ENCODE measurements around the gene CHRNA4.

CHRNA4 gene

DNA sequence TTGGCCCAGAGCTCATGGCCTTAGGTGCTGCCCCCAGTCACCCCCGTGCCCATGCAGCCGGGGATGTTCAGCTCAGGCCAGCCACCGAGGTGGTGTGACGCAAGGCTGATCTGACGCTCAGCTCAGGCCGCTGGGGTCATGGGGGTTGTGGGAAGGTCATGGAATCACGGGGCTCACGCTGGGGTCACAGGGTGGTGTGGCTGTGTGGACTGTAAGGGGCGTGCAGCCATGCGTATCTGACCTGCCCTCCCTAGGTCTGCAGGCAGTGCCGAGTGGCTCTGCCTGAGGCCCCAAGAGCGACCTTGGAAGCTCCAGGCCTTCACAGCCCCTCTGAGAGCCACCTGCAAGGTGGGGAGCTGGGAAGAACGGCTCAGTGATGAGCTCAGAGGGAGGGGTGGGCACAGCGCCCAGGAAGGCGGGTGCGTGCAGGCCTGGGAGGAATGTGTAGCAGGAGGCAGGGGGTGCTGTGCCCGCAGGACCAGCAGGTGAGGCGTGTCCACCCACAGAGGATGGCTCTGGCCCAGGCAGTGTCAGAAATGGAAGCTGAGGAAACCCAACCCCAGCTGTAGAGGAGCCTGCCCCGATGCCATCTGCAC lies 27.8 kb downstream of the CHRNA4 start:
- DNase-seq (ENCODE audit: low spot score), result no peak

DNA sequence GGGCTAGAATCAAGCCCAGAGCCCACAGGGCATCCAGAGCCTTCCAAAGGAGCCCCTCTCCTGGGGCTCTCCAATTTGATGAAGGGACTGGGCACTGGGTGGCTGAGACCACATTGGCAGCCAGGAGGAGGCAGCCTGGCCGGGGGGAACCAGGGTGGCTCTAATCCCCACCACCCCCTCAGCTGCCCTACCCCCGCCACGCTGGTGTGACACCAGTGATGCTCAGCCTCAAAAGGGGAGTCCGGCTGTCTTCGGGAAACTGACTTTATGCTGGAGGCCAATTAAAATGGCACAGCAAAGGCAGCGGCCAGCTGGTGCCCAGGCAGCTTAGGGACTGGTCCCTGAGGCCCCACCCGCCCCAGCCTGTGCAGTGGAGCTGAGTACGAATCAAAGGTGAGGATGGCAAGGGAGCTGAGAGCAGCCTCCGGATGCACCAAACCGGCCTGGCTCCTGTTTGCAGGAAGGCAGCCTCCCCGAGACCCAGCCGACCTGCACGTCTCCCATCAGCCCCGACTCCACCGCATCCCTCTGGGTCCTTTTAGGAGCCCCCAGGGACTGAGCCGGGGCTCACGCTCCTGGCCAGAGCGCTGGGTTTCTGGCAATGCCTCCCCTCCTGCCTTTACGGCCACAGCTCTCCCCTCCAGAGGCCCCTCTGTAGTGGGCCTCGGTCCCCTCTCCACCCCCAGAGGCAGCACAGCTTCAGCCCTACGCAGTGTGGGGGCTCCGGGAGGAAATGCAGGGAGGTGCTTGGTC lies 28.5 kb downstream of the CHRNA4 start:
- DNase-seq (ENCODE audit: low spot score), result no peak

DNA sequence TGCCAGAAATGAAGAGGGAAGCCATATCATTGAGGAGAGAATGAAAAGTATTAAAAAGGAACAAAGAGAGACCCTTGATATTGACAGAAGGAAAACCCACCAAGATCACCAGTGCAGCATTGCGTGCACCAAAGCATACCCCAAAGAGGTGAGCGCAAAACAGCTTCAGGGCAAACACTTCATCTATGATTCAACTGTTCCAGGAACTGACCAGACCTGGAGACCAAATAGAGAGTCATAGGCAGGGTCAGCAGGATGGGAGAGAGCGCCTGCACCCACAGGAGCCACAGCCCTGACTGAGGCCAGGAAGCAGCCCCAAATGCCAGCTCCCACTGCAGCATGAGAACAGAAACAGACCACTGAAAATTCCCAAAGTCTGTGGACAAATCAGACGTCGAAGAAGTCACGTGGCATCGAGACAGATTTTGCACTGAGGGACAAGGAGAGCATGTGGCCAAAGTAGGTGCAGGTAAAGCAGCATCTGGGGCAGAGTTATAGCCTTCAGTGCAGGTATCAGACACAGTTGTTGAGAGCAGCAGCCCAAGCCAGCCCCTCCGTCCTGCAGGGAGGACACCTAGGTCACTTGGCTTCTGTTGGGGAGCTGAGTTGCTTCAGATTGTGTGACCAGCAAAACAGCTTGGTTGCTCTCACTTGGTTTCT lies 29.3 kb downstream of the CHRNA4 start:
- DNase-seq (ENCODE audit: low spot score), result no peak

DNA sequence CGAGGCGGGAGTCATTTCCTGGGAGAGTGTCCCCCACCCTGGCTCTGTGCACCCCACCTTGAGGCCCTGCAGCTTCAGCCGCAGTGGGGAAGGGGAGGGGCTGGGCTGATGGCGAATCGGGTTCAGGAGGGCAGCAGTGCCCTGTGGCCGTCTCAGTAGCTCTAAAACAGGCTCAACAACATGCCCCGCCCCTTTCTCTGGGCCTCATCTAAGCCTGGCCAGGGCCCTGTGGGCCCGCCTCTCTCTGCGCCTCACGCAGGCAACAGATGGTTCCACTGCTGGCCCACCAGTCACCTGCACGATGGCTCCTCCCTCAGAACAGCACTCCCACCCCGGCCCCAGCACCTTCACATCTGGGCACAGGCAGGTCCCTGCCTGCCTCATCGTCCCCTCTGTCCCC lies 30.2 kb downstream of the CHRNA4 start:
- DNase-seq (ENCODE audit: low spot score), result no peak

DNA sequence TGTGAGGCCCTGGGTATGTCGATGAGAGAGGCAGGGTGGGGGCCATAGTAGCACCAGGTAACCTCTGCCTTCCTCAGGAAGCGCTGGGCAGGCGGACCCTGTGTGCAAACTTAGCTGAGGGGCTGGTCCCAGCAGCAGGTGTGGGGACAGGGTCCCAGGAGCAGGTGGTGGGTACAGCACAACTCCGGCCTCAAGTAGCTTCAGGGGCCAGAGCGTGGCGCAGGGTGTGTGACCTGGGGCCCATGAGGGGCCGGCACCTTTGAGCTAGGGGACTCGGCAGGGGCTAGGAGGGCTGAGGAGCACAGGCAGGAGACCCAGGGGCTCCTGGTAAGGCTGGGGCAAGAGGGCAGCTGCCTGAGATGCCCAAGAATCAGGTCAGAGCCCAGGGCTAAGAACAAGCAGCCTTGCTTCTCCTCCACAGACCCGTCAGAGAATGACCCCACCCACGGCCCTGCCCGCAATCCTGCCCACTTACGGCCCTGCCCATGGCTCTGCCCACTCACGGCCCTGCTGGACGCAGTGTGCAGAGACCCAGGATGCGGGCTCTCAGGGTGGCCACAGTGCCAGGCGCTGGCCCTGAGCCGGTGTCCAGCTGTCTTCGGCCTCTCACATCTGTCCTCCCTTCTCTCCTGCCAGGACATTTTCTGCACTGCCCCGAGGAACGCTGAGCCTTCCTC lies 30.9 kb downstream of the CHRNA4 start:
- no peak for DNase-seq (ENCODE audit: low spot score)

DNA sequence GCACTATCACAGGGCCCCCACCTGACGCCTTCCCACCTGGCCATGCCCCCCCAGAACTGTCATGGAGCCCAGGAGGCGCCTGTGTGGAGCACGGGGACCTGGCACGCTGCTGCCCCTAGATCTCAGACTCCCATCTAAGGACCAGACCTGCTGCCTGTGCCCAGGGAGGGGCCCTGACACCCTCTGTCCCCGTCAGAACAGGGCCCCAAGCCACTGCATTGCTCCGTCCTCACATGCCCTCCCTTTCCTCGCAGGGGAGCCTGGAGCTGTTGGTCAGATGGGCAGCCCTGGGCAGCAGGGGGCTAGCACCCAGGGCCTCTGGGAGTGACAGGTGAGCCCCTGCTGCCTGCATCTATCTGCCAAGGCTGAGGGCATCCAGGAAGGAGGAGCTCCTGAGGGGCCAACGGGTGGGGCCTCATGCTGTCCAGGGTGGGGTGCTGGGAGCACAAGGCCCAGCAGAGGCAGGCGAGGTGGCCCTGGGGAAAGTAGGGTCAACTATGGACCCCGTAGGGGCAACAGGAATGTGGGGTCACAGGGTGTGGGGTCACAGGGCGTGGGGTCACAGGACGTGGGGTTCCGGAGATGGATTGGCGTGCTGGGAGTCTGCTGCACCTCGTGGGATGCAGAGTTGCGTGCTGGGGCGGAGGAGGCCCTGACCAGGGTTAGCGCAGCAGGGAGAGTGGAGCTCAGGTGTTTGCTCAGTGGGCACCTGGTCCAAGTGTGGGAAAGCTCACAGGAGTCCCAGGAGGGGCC lies 31.6 kb downstream of the CHRNA4 start:
- no peak for DNase-seq (ENCODE audit: low spot score)

DNA sequence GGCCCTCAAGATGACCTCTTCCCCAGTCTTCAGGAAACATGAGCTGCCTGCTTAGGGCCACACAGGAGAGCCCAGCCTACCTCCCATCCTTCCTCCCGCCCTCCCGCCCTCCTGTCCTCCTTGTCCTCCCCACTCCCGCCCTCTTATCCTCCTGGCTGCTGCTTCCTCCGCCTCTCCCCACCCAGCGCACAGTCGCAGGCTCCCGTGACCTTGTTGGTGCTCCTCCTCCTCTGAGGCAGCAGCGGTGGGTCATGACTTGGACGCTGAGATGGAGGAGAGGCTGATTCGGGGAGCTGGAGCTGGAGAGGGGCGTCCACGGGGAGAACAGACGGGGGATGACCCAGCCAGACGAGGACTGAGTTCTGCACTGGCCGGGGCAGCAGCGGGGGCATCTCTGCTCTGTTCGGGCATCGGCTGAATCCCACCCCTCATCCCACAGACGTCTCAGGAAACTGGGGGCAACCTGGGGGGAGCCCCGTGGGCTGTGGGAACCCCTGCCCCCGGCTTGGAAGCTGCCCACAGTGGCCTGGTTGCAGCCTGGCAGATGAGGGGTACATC lies 32.4 kb downstream of the CHRNA4 start:
- DNase-seq (ENCODE audit: low spot score), result no peak

DNA sequence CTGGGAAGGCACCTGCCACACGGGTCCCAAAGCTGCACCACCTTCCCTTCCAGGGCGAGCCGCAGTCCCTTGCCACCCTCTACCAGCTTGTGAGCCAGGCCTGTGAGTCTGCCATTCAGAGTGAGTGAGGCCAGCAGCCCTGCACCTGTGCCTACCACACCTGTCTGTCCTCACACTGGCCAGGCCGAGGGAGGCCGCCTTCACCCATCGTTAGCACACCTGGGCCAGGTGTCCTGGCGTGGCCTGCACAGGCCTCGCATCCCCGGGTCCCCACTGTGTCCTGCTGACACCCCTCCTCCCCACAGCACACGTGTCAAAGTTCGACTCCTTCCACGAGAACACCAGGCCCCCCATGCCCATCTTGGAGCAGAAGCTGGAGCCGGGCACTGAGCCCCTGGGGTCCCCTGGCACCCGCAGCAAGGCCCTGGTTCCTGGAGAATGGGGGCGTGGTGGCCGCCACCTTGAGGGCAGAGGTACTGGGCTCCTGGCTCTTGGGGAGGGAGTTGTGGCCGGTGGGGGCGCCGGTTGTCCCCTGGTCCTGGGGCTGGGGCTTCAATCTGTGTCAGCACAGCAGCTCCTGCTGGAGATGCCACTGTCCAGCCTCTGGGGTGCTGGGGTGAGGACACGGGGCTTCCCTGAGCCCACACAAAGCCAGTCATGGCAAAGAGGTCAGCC lies 33.0 kb downstream of the CHRNA4 start:
- no peak for DNase-seq (ENCODE audit: low spot score)

DNA sequence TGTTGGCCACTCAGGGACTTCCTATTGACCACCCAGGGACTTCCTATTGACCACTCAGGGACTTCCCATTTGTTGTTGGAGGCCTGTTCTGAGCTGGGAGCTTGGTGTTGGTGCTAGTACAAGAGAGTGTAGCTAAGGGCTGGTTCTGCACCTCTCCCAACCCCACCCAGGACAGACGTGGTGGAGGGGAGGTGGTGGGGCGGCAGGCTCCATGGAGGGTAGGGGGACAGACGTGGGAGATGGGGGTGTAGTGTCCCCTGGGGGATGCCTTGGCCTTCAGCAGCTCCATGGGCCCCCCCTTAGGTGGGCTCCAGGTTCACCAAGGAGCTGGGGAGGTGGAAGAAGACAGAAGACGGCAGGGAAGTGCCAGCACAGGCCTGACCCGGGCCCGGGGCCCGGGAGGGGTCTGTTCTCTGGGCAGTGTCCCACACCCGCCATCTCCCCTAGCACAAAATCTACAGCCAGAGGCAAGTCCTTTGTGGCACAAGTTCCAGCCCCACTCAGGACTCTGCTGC lies 33.9 kb downstream of the CHRNA4 start:
- no peak for DNase-seq (ENCODE audit: low spot score)

DNA sequence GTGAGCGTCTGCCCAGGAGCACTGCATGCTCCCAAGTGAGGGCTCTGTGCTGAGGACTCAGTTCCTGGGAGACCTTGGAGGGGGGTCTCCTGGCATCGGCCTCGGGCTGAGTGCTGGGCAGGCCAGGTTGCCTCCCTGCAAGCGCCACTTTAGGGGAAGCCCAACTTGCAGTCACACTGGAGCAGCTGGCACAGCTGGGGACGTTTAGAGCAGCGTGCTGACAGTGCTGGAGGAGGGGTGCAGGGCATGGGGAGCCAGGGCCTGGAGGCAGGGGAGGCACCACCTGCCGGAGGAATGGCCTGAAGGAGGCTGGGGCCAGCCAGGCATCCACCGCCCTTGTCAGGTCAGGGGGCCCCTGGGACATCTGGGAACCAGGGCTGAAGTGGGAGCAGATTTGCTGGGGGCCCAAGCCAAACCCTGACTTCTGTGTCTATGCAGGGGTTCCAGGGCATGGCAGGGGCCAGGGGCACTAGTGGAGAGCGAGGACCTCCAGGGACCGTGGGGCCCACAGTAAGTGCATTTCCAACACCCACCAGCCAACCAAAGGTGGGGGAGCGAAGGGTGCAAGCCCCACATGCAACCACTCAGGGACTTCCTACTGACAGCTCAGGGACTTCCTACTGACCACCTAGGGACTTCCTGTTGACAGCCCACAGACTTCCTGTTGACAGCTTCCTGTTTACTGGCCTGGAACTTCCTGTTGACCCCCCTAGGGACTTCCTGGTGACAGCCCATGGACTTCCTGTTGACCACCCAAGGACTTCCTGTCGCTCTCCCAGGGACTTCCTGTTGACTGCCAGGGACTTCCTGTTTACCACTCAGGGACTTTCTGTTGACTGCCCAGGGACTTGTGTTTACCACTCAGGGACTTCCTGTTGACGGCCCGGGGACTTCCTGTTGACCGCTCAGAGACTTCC lies 34.6 kb downstream of the CHRNA4 start:
- no peak for DNase-seq (ENCODE audit: low spot score)

DNA sequence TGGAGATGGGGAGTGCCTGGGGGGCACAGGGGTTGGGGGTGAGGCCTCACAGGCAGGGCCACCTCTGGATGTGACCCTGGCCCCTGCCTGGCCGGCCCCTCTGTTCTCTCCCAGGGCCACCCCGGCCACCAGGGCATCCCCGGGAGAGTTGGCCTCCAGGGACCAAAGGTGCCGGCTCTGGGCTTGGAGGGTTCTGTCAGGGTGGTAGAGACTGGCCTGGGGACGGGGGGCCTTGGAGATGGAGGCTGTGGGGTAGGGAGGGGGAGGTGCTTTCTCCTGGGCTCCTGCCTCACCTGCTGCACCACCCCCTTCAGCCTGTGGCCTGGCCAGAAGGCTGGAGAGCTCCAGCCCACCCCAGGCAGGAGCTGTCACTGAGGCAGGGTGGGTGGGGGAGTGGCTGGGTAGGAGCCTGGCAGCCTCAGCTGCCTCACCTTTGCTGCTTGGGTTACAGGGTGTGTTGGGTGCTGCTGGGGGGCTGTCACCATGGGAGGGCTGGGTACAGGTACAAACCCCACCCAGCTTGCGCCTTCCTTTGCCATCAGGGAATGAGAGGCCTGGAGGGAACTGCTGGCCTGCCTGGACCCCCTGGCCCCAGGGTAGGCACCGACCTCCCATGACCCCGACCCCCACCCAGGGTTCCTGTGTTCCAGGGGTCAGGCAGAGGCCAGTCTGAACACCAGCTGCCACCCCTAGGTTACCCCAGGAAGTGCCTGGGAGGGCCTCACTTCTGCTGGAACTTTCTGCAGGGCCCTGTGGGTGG lies 35.4 kb downstream of the CHRNA4 start:
- DNase-seq (ENCODE audit: low spot score), result no peak

DNA sequence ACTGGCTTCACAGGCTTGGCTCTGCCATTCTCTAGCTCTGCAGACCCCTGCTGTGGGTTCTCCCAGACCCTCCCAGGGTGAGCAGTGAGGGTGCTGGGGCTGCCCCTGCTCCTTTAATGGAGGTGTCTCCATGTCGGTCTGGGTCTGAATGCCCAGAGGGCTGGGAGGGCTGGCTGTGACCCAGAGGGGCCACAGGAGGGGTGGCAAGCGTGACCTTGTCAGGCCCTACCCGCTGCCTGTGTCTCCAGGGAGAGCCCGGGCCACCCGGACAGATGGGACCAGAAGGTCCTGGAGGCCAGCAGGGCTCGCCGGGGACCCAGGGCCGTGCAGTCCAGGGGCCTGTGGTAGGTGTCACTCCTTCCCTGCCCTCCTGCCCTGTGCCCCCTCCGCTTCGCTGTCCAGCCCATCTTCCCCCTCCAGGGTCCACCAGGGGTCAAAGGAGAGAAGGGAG lies 36.1 kb downstream of the CHRNA4 start:
- DNase-seq (ENCODE audit: low spot score), result no peak

DNA sequence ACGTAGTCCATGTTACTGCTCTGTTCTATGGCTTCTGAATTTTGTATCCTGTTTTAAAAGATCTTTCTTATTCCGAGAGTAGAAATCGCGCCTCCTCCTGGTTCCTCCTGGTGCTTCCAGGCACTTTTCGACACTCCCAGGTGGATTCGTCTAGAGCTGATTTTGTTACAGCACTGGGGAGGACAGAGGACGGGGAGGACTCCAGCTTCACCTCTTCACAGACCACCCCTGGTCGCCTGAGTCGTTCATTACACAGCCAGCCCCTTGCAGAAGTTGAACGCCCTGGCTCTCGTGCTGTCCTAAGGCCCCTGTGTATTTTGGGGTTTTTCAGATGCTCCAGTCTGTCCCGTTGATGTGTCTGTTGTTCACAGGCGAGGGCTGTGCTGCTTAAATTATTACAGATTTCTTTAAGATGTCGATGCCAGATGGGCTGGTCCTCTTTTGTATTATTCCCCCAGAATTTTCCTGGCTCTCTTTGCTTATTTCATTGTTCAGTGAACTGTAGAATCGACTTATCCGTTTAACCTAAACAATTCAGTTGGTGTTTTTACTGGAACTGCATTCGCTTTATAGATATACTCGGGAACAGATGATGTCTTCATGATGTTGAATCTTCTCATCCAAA lies 37.7 kb downstream of the CHRNA4 start:
- no peak for DNase-seq (ENCODE audit: low spot score)

DNA sequence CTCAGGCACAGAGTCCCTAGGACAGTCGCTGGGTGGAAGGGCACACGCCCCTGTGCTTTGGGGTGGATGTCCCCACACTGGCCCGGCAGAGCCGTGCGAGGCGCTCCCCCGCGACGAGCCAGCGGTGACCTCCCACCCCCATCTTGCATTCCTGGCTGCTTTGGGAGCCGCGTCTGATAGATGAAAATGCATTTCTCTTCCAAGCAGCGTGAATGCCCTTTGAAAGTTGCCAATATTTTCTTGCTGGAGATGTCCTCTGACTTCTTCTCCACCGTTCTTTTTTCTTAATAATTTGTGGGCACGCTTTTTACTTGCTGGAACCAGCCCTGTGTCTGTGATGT lies 38.2 kb downstream of the CHRNA4 start:
- no peak for DNase-seq (ENCODE audit: low spot score)

DNA sequence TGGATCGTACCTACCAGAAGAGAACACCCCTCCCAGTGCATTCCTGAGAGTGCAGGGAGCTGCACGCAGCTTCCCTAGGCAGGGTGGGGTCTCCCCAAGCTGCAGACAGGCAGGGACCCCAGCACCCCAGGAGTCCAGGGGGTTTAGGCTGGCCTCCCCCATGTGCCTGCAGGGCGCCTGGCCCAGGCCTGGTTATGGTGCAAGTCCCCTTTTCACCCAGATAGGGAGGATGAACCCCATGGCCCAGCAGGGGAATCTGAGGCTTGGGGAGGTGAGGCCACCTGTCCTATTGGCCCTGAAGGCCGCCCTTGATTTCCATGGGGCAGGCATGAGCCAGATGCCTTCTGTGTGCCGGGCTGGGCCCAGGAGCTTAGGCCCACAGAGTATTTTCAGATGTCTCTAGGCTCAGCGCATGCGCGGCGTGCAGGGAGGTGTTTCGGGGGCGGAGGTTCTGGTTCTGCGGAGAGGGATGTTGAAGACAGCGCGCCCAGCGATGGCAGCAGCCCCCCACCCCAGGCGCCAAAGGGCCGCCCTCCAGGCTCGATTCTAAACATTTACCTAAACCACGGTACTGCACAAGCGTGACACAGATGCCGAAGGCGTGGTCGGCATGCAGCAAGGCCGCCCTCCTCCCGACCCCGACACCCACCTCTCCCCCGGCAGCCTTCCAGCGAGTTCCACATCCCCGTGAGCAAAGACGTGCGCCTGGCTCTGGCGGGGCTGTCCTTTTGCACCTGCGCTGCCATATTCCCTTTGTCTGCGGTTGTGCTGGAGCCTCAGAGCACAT lies 38.8 kb downstream of the CHRNA4 start:
- no peak for DNase-seq (ENCODE audit: low spot score)

DNA sequence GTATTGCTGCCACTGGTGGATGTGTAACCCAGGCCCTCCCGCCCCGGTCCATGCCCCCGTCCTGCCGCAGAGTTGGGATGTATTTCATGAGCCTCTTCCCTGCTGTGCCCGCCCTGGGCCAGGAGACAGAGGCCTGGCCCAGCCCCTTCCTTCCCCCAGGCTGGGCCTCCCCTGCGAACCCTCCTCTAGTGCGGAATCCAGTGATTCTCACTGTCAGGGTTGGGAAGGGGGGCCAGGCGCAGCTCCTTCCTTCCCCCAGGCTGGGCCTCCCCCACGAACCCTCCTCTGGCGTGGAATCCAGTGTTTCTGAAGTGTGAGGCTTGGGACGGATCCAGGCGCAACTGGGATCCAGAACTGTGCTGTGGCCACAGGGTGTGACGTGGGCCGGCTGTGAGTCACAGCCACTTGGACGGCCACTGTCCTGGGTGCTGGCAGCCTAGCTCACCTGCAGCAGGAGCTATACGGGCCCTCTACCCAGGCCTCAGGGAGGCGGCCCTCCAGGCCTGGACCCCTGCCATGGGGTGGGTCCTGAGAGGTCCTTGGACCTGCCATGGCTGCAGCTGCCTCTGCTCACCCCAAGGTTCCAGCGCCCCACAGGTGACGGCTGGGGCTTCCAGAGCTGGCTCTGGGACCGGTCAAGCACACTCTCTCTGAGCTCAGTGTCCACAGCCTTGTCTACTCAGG lies 39.9 kb downstream of the CHRNA4 start:
- no peak for DNase-seq (ENCODE audit: low spot score)

DNA sequence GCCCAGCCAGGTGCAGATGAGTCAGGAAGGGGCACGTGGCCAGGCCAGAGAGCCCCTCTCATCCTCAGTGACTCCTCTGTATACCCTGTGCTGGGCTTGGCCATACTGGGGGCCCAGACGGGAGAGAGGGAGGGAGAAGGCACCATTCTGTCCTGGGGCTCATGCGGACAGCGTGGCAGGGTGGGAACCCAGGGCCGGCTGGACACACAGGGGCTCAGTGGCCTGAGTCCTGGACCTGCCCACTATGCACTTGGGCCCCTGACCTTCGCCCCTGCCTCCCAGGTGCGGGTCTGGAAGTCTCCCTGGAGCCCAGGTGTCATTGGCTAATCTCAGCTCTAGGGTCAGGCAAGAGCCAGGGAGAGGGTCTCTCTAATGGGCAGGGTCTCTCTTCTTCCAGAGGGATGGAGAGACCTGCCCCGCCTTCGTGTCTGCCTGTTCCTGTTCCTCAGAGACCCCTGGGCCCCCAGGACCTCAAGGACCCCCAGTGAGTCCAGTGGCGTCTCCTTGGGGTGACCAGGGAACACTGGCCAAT lies 40.5 kb downstream of the CHRNA4 start:
- no peak for DNase-seq (ENCODE audit: low spot score)

Measured in NAMALWA (cell line).